GM12891 (cell line): ENCODE measurements around the gene CDYL2.

ENCODE experiments used
- POLR2A ChIP-seq: IDR thresholded peaks from 2 replicates; pipeline ENCODE4 v1.6.1; 2011; ENCODE audit warnings: low read depth, low read length, control low read depth
- POLR2AphosphoS5 ChIP-seq: IDR thresholded peaks from 2 replicates; pipeline ENCODE4 v1.6.1; 2011; ENCODE audit warnings: low read depth, low read length, control low read depth

DNA sequence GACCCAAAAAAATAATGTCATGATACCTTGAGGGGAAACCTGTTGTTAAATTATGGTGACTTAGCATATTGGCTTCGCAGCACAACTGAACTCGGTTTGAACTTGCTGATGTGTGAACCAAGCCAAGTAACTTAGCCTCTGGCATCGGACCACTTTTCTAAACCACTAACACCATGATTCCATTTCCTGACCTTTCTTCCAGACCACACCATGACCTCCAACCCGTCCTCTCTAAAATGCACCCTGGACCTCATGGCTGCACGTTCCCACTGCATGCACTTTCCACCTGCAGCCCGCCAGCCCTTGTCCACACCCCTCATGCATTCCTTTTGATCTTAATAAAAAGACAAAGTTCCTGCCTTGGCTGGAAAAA, 234.3 kb downstream of the CDYL2 start:
- TF ChIP-seq POLR2A (no peak), POLR2AphosphoS5 (no peak)
